NCI-H2196 treated with DMSO at 0.1 percent for 48 hours (cell line): ENCODE results near the gene FTO.

Source experiments
- DNase-seq: peaks from one replicate; lab custom pipeline; 2025; ENCODE audit not compliant: unreplicated experiment; lab: John Stamatoyannopoulos, UW

FTO gene

GRCh38 chr16:54144572-54144947, 440.6 kb downstream of the FTO start:
- DNase-seq = no peak

- DNase-seq = no peak
Observed at GRCh38 chr16:54145881-54146280, 441.9 kb downstream of the FTO start.

- DNase-seq = no peak
Observed at GRCh38 chr16:54148974-54149373, 445.0 kb downstream of the FTO start.

GRCh38 chr16:54150861-54151260, 446.9 kb downstream of the FTO start:
- DNase-seq = no peak

GRCh38 chr16:54152362-54153239, 448.6 kb downstream of the FTO start:
- DNase-seq = no peak

- DNase-seq = no peak
Observed at GRCh38 chr16:54153240-54153934, 449.4 kb downstream of the FTO start.

GRCh38 chr16:54156349-54156748, 452.4 kb downstream of the FTO start:
- DNase-seq = no peak

GRCh38 chr16:54158986-54159385, 455.0 kb downstream of the FTO start:
- DNase-seq = no peak

GRCh38 chr16:54159490-54160080, 455.6 kb downstream of the FTO start:
- no peak for DNase-seq

- DNase-seq = no peak
Observed at GRCh38 chr16:54160252-54160860, 456.4 kb downstream of the FTO start.

GRCh38 chr16:54160939-54161897, 457.3 kb downstream of the FTO start:
- no peak for DNase-seq

- no peak for DNase-seq
Observed at GRCh38 chr16:54163197-54163843, 459.4 kb downstream of the FTO start.

- no peak for DNase-seq
Observed at GRCh38 chr16:54164789-54165173, 460.8 kb downstream of the FTO start.

- DNase-seq = no peak
Observed at GRCh38 chr16:54165174-54165911, 461.4 kb downstream of the FTO start.

- DNase-seq = no peak
Observed at GRCh38 chr16:54165912-54166865, 462.2 kb downstream of the FTO start.

GRCh38 chr16:54169112-54169511, 465.2 kb downstream of the FTO start:
- DNase-seq = no peak

GRCh38 chr16:54171626-54172537, 467.9 kb downstream of the FTO start:
- DNase-seq = peak; percentile 3
